Right atrium auricular region (tissue), 2 donors: Measurements from ENCODE around the gene NAA10. TPM values are rescaled to one million over a fixed set of nuclear protein-coding genes. Genes with fewer than 3 reads are reported as not detected.
A peak's percentile ranks its signal among the peaks of the same experiment; 100 is the strongest.

Experiments
- DNase-seq: peaks from one replicate; pipeline ENCODE4 v3.0.0-alpha.2; 2019; ENCODE audit warnings: low spot score
- H3K27ac ChIP-seq, 2 donors: fragments of 200-600 bp; sonication (generic); 1 replicate in 1 of 2; 2 replicates in 1 of 2; pipeline ENCODE4 v1.5.1; 2016 to 2019
- H3K27me3 ChIP-seq, 2 donors: fragments of 200-600 bp; sonication (generic); one replicate each; pipeline versions ENCODE4 v1.5.1 to v1.6.0; 2017 to 2019
- H3K36me3 ChIP-seq: fragments of 200-600 bp; sonication (generic); one replicate; pipeline ENCODE4 v1.5.1; 2016
- H3K4me1 ChIP-seq, 2 donors: fragments of 200-600 bp; sonication (generic); one replicate each; pipeline versions ENCODE4 v1.5.1 to v1.6.0; 2017 to 2019
- H3K4me3 ChIP-seq, 2 donors: fragments of 200-600 bp; sonication (generic); 1 replicate in 1 of 2; 2 replicates in 1 of 2; pipeline ENCODE4 v1.5.1; 2017 to 2019; ENCODE audit warnings: mild to moderate bottlenecking in 1 of 2, moderate library complexity in 1 of 2
- H3K9me3 ChIP-seq, 2 donors: fragments of 200-600 bp; sonication (generic); one replicate each; pipeline ENCODE4 v1.5.1; 2019
- CTCF ChIP-seq, 2 donors: fragments of 200-600 bp; sonication (generic); IDR thresholded peaks; one replicate each; pipeline ENCODE4 v1.5.1; 2019; ENCODE audit warnings: antibody characterized with exemption in 2 of 2
- total RNA-seq, 2 donors: library from RNA; depleted of rRNA; stranded (reverse); fragments of >200 nt; gene quantifications; one replicate each; pipeline ENCODE4 v1.1.0, GENCODE V29; 2016

The NAA10 gene
- total RNA-seq, 2 donors from 2014 or later, result 66.5 to 70.2 TPM

- H3K9me3 ChIP-seq, result peaks cover 0 to 3% of the 10 kb centered on the region in 2 donors
- H3K36me3 ChIP-seq, result no peaks in the 10 kb centered on the region
- peaks cover 0 to 23% of the 10 kb centered on the region in 2 donors for H3K4me1 ChIP-seq
- peaks cover 0 to 3% of the 10 kb centered on the region in 2 donors for H3K27me3 ChIP-seq
- peak within 1 kb of the TSS; percentile 14 to 39 for H3K4me3 ChIP-seq
- H3K27ac ChIP-seq, result peak within 1 kb of the TSS; percentile 16 to 32
- DNase-seq, result no peak
- TF ChIP-seq CTCF (IDR thresholded peaks at IDR 0.05), result no peak
Observed at GRCh38 chrX:153903991-153904957, 30.6 kb downstream of the NAA10 start, which contains the start of gene AVPR2. TSS of gene AVPR2 (plus strand) at chrX:153904673. CDS start at chrX:153905146, 473 bp downstream.

GRCh38 chrX:153903238-153903980, 31.4 kb downstream of the NAA10 start:
- no peak for TF ChIP-seq CTCF (IDR thresholded peaks at IDR 0.05)
- Histone ChIP-seq H3K4me3 (no peak overlapping the region), H3K27ac (peak overlapping the region; percentile 16 to 32), H3K36me3 (no peaks in the 10 kb centered on the region), H3K9me3 (peaks cover 0 to 9% of the 10 kb centered on the region in 2 donors), H3K27me3 (no peaks in the 10 kb centered on the region), H3K4me1 (peaks cover 0 to 23% of the 10 kb centered on the region in 2 donors)
- no peak for DNase-seq

GRCh38 chrX:153902385-153902784, 32.5 kb downstream of the NAA10 start:
- no peaks in the 10 kb centered on the region for H3K27me3 ChIP-seq
- no peak for TF ChIP-seq CTCF (IDR thresholded peaks at IDR 0.05)
- H3K27ac ChIP-seq, result no peak overlapping the region

GRCh38 chrX:153901753-153902140, 33.1 kb downstream of the NAA10 start:
- Histone ChIP-seq H3K4me1 (peaks cover 0 to 23% of the 10 kb centered on the region in 2 donors), H3K4me3 (no peak overlapping the region), H3K9me3 (peaks cover 0 to 9% of the 10 kb centered on the region in 2 donors), H3K27ac (no peak overlapping the region), H3K36me3 (no peaks in the 10 kb centered on the region), H3K27me3 (no peaks in the 10 kb centered on the region)
- no peak for DNase-seq
- no peak for TF ChIP-seq CTCF (IDR thresholded peaks at IDR 0.05)

More at GRCh38 chrX:153902385-153902784, 32.5 kb downstream of the NAA10 start:
- Histone ChIP-seq H3K9me3 (peaks cover 0 to 9% of the 10 kb centered on the region in 2 donors), H3K4me1 (peaks cover 0 to 23% of the 10 kb centered on the region in 2 donors), H3K36me3 (no peaks in the 10 kb centered on the region), H3K4me3 (no peak overlapping the region)
- DNase-seq, result no peak

GRCh38 chrX:153900831-153901752, 33.7 kb downstream of the NAA10 start:
- Histone ChIP-seq H3K27ac (no peak overlapping the region), H3K27me3 (no peaks in the 10 kb centered on the region), H3K36me3 (no peaks in the 10 kb centered on the region), H3K4me3 (no peak overlapping the region), H3K9me3 (peaks cover 0 to 11% of the 10 kb centered on the region in 2 donors), H3K4me1 (peaks cover 0 to 23% of the 10 kb centered on the region in 2 donors)
- no peak for TF ChIP-seq CTCF (IDR thresholded peaks at IDR 0.05)
- DNase-seq, result no peak
